IMR-90 (cell line): ENCODE measurements around the gene TIMM29. TPM values are rescaled to one million over a fixed set of nuclear protein-coding genes. Genes with fewer than 3 reads are reported as not detected.
A peak's percentile ranks its signal among the peaks of the same experiment; 100 is the strongest.

Experiments used
- ATAC-seq: fragments of 200-7000 bp; cut with Tn5 transposase; 2 replicates; pipeline ENCODE4 v1.9.1; 2020; ENCODE audit warnings: low read depth, mild to moderate bottlenecking, moderate library complexity
- BruUV-seq: library from RNA; stranded (reverse); fragments of 400-500 nt; replicated peaks from 2 replicates; lab custom pipeline; 2021; lab: Mats Ljungman, UMichigan
- CTCF ChIA-PET: fragments of 300-600 bp; formaldehyde crosslinking; extraction: SDS; loops from one replicate; lab custom pipeline; 2021; ENCODE audit warnings: antibody characterized with exemption; lab: Yijun Ruan, JAX
- POLR2A ChIA-PET: fragments of 300-600 bp; sonication (Branson Sonifier 250); formaldehyde crosslinking; loops from one replicate; lab custom pipeline; 2022; ENCODE audit warnings: antibody characterized with exemption; ENCODE audit not compliant: unreplicated experiment; lab: Charles Lee
- DNase-seq: peaks from one replicate; pipeline ENCODE4 v3.0.0; 2013
- H2AFZ ChIP-seq: replicated peaks from 2 replicates; pipeline ENCODE3; 2013; ENCODE audit warnings: low read length, mild to moderate bottlenecking; ENCODE audit not compliant: poor library complexity
- H2AK5ac ChIP-seq: 2 replicates; pipeline ENCODE4 v1.6.1; 2013; ENCODE audit warnings: low read depth, low read length, inconsistent platforms
- H2AK9ac ChIP-seq: replicated peaks from 2 replicates; pipeline ENCODE3; 2013; ENCODE audit warnings: mild to moderate bottlenecking, low read depth, low read length, moderate library complexity; ENCODE audit not compliant: poor library complexity
- H2BK120ac ChIP-seq: 2 replicates; pipeline ENCODE4 v1.6.1; 2013; ENCODE audit warnings: low read depth, low read length, inconsistent platforms
- H2BK15ac ChIP-seq: 3 replicates; pipeline ENCODE4 v1.6.1; 2013; ENCODE audit warnings: low read depth, low read length, inconsistent platforms
- H2BK20ac ChIP-seq: 2 replicates; pipeline ENCODE4 v1.6.1; 2013; ENCODE audit warnings: low read depth, mild to moderate bottlenecking, inconsistent platforms, low read length, moderate library complexity
- H2BK5ac ChIP-seq: 2 replicates; pipeline ENCODE4 v1.6.1; 2013; ENCODE audit warnings: mild to moderate bottlenecking, low read depth, low read length, inconsistent platforms; ENCODE audit not compliant: poor library complexity, severe bottlenecking
- H3K14ac ChIP-seq: replicated peaks from 2 replicates; pipeline ENCODE4 v1.6.1; 2013; ENCODE audit warnings: low read depth, low read length, inconsistent platforms
- H3K18ac ChIP-seq: 2 replicates; pipeline ENCODE4 v1.6.1; 2013; ENCODE audit warnings: low read depth, low read length, control low read depth
- H3K23ac ChIP-seq: 2 replicates; pipeline ENCODE4 v1.6.1; 2013; ENCODE audit warnings: low read depth, low read length, inconsistent platforms
- H3K27ac ChIP-seq: 2 replicates; pipeline ENCODE4 v1.5.1; 2013; ENCODE audit warnings: mild to moderate bottlenecking, control low read depth, low read length; ENCODE audit not compliant: insufficient read depth
- H3K27me3 ChIP-seq: 2 replicates; pipeline ENCODE4 v1.6.1; 2013; ENCODE audit warnings: low read length; ENCODE audit not compliant: control insufficient read depth, insufficient read depth
- H3K36me3 ChIP-seq: 2 replicates; pipeline ENCODE4 v1.6.1; 2013; ENCODE audit warnings: low read length, mixed read lengths; ENCODE audit not compliant: control insufficient read depth, insufficient read depth
- H3K4ac ChIP-seq: 2 replicates; pipeline ENCODE4 v1.6.1; 2013; ENCODE audit warnings: low read depth, low read length, inconsistent platforms
- H3K4me1 ChIP-seq: 2 replicates; pipeline ENCODE4 v1.6.1; 2013; ENCODE audit warnings: low read length, mixed read lengths; ENCODE audit not compliant: control insufficient read depth, insufficient read depth
- H3K4me2 ChIP-seq: 2 replicates; pipeline ENCODE4 v1.6.1; 2013; ENCODE audit warnings: low read depth, mild to moderate bottlenecking, control low read depth, low read length, moderate library complexity
- H3K4me3 ChIP-seq: 2 replicates; pipeline ENCODE4 v1.5.1; 2013; ENCODE audit warnings: low read depth, mild to moderate bottlenecking, control low read depth, low read length, moderate library complexity; ENCODE audit not compliant: insufficient read depth
- H3K56ac ChIP-seq: 2 replicates; pipeline ENCODE4 v1.6.1; 2013; ENCODE audit warnings: low read length, inconsistent platforms; ENCODE audit not compliant: insufficient read depth; ENCODE audit errors: extremely low read depth
- H3K79me1 ChIP-seq, 2 experiments: 2 replicates each; pipeline ENCODE4 v1.6.1; 2013; ENCODE audit warnings: low read length in 2 of 2, inconsistent platforms in 1 of 2, low read depth in 1 of 2
- H3K9ac ChIP-seq: 2 replicates; pipeline ENCODE4 v1.6.1; 2013; ENCODE audit warnings: low read depth, low read length, control low read depth
- H3K9me1 ChIP-seq: 2 replicates; pipeline ENCODE4 v1.6.1; 2013; ENCODE audit warnings: low read length, inconsistent platforms; ENCODE audit not compliant: insufficient read depth
- H3K9me3 ChIP-seq: 2 replicates; pipeline ENCODE4 v1.6.1; 2013; ENCODE audit warnings: low read length; ENCODE audit not compliant: control insufficient read depth, insufficient read depth
- H4K20me1 ChIP-seq: 2 replicates; pipeline ENCODE4 v1.6.1; 2013; ENCODE audit warnings: low read length, inconsistent platforms; ENCODE audit not compliant: insufficient read depth
- H4K5ac ChIP-seq: 2 replicates; pipeline ENCODE4 v1.6.1; 2013; ENCODE audit warnings: mild to moderate bottlenecking, low read depth, low read length, control low read depth
- H4K8ac ChIP-seq, 2 experiments: 2 replicates each; pipeline ENCODE4 v1.6.1; 2013; ENCODE audit warnings: low read depth in 2 of 2, low read length in 2 of 2, control low read depth in 1 of 2, inconsistent platforms in 1 of 2
- H4K91ac ChIP-seq: 2 replicates; pipeline ENCODE4 v1.6.1; 2013; ENCODE audit warnings: low read depth, low read length, inconsistent platforms; ENCODE audit not compliant: insufficient read depth
- BHLHE40 ChIP-seq: fragments of 150-350 bp; IDR thresholded peaks from 2 replicates; pipeline ENCODE4 v1.6.1; 2016; ENCODE audit warnings: mild to moderate bottlenecking, low read depth, low read length
- CEBPB ChIP-seq: IDR thresholded peaks from 2 replicates; pipeline ENCODE4 v1.6.1; 2012; ENCODE audit warnings: low read depth, low read length, improper control_type of control experiment
- CHD1 ChIP-seq: IDR thresholded peaks from 2 replicates; pipeline ENCODE4 v1.6.1; 2012; ENCODE audit warnings: low read depth, low read length, improper control_type of control experiment
- FOS ChIP-seq: fragments of 150-350 bp; IDR thresholded peaks from 2 replicates; pipeline ENCODE4 v1.6.1; 2016; ENCODE audit warnings: low read depth, low read length
- MAFK ChIP-seq: IDR thresholded peaks from 2 replicates; pipeline ENCODE4 v1.6.1; 2012; ENCODE audit warnings: low read depth, low read length, improper control_type of control experiment
- MAZ ChIP-seq: IDR thresholded peaks from 2 replicates; pipeline ENCODE4 v1.6.1; 2012; ENCODE audit warnings: low read depth, mild to moderate bottlenecking, low read length, improper control_type of control experiment, moderate library complexity, borderline replicate concordance
- MXI1 ChIP-seq: IDR thresholded peaks from 2 replicates; pipeline ENCODE4 v1.6.1; 2012; ENCODE audit warnings: low read depth, mild to moderate bottlenecking, low read length, moderate library complexity, borderline replicate concordance
- NFE2L2 ChIP-seq: fragments of 150-350 bp; IDR thresholded peaks from 2 replicates; pipeline ENCODE4 v1.6.1; 2016; ENCODE audit warnings: low read depth, mild to moderate bottlenecking, low read length
- POLR2A ChIP-seq: IDR thresholded peaks from 2 replicates; pipeline ENCODE4 v1.6.1; 2012; ENCODE audit warnings: mild to moderate bottlenecking, low read depth, low read length
- RAD21 ChIP-seq: IDR thresholded peaks from 2 replicates; pipeline ENCODE4 v1.6.1; 2012; ENCODE audit warnings: low read length, improper control_type of control experiment
- SMC3 ChIP-seq: fragments of 150-350 bp; IDR thresholded peaks from 2 replicates; pipeline ENCODE4 v1.6.1; 2016; ENCODE audit warnings: low read depth, mild to moderate bottlenecking, antibody characterized with exemption, low read length, moderate library complexity
- WGBS, 2 experiments: methylation state at CpG; one replicate each; pipeline versions ENCODE4 v1.1.5 to v1.1.7; 2013; ENCODE audit warnings: missing lambda C conversion rate in 2 of 2; ENCODE audit not compliant: insufficient read length in 1 of 2; ENCODE audit errors: extremely low coverage in 2 of 2; 5-methylcytosine and 5-hydroxymethylcytosine counted together
- dilution Hi-C: fragments of 300-500 bp; cut with HindIII; formaldehyde crosslinking; loops from one replicate; pipeline ENCODE4 v1.14.3; 2018; ENCODE audit warnings: low sequenced_read_pairs; ENCODE audit not compliant: unreplicated experiment
- in situ Hi-C: fragments of 300-500 bp; cut with MboI; formaldehyde crosslinking; loops from 3 replicates; pipeline ENCODE4 v1.14.3; 2019; ENCODE audit warnings: low sequenced_read_pairs, inconsistent platforms, mixed read lengths
- intact Hi-C: fragments of 100-400 bp; cut with micrococcal nuclease; formaldehyde crosslinking; loops from 2 replicates; pipeline ENCODE4 v1.10.0; 2022
- polyA plus RNA-seq, 3 experiments: library from polyadenylated mRNA; depleted of rRNA; stranded (reverse); fragments of >200 nt; gene quantifications; 2 replicates each; pipeline ENCODE4 v1.2.3, GENCODE V29; 2012; ENCODE audit warnings: low replicate concordance in 1 of 3
- total RNA-seq: library from RNA; depleted of rRNA; stranded (reverse); fragments of >200 nt; gene quantifications from 2 replicates; pipeline ENCODE4 v1.2.3, GENCODE V29; 2012
- TF ChIP-seq, protein P1 (sequence below): fragments of 150-350 bp; IDR thresholded peaks from 2 replicates; pipeline ENCODE4 v1.6.1; 2017; ENCODE audit warnings: mild to moderate bottlenecking, antibody characterized with exemption, low read length, low read depth
- TF ChIP-seq, protein P2 (sequence below): conservative IDR thresholded peaks from 2 replicates; pipeline ENCODE4 v1.5.1; 2012; ENCODE audit warnings: mild to moderate bottlenecking, low read depth, low read length, improper control_type of control experiment

The TIMM29 gene
- total and polyA plus RNA-seq, 2 of the 4 experiments (the other 2 are of a cell fraction), result 9.3 to 13.4 TPM

DNA sequence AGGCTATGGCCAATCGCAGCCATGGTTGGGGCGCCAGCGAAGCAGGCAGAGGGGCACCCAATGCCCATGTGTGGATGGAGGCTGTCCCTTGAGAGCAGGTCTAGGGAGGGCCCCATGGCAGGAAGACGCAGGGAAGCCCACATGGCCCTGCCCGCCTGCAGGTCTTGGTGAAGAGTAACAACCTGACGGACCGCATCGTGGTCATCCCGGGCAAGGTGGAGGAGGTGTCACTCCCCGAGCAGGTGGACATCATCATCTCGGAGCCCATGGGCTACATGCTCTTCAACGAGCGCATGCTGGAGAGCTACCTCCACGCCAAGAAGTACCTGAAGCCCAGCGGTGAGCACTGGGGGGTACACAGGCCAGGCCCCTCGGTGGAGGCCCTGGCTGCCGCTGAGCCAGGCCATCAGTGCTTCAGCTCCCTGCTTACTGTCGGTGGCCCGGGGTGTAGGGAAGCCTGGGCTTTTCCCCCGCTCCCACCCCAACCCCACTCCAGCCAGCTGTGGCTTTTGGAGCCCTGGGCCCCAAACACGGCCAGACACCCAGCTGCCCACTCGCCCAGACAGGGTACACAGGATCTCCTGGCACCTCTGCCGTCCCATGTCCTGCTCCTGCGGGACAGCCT lies 14.8 kb upstream of the TIMM29 start:
- Histone ChIP-seq H4K20me1 (peaks cover 14% of the 10 kb centered on the region), H4K91ac (no peak overlapping the region), H3K9me3 (no peaks in the 10 kb centered on the region), H3K18ac (no peak overlapping the region), H3K14ac (no peak overlapping the region), H2AK9ac (peak overlapping the region; percentile 28), H2AK5ac (no peak overlapping the region), H3K79me1 (peaks cover 9 to 27% of the 10 kb centered on the region in 2 experiments; a peak in 3 of 4 replicates), H3K36me3 (peaks cover 46% of the 10 kb centered on the region), H4K8ac (no peak overlapping the region), H3K4me1 (peaks cover 12% of the 10 kb centered on the region), H2BK5ac (no peak overlapping the region), H3K4me3 (no peak overlapping the region), H3K9me1 (no peaks in the 10 kb centered on the region), H3K4ac (no peak overlapping the region), H2BK15ac (no peak overlapping the region), H3K27me3 (no peaks in the 10 kb centered on the region), H3K9ac (no peak overlapping the region), H2BK120ac (no peak overlapping the region), H2BK20ac (no peak overlapping the region), H3K23ac (no peak overlapping the region), H3K56ac (no peak overlapping the region), H3K4me2 (no peak overlapping the region), H4K5ac (no peak overlapping the region), H2AFZ (no peak overlapping the region), H3K27ac (no peak overlapping the region)
- ATAC-seq (no peak), DNase-seq (no peak)
- dilution Hi-C loops, result no loop called here
- POLR2A ChIA-PET, result no interaction called here
- TF ChIP-seq POLR2A, result no peak
- TF ChIP-seq NFE2L2, result no peak
- TF ChIP-seq, protein P1, sequence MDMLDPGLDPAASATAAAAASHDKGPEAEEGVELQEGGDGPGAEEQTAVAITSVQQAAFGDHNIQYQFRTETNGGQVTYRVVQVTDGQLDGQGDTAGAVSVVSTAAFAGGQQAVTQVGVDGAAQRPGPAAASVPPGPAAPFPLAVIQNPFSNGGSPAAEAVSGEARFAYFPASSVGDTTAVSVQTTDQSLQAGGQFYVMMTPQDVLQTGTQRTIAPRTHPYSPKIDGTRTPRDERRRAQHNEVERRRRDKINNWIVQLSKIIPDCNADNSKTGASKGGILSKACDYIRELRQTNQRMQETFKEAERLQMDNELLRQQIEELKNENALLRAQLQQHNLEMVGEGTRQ, result no peak
- no peak for TF ChIP-seq BHLHE40
- TF ChIP-seq FOS, result no peak
- TF ChIP-seq, protein P2, sequence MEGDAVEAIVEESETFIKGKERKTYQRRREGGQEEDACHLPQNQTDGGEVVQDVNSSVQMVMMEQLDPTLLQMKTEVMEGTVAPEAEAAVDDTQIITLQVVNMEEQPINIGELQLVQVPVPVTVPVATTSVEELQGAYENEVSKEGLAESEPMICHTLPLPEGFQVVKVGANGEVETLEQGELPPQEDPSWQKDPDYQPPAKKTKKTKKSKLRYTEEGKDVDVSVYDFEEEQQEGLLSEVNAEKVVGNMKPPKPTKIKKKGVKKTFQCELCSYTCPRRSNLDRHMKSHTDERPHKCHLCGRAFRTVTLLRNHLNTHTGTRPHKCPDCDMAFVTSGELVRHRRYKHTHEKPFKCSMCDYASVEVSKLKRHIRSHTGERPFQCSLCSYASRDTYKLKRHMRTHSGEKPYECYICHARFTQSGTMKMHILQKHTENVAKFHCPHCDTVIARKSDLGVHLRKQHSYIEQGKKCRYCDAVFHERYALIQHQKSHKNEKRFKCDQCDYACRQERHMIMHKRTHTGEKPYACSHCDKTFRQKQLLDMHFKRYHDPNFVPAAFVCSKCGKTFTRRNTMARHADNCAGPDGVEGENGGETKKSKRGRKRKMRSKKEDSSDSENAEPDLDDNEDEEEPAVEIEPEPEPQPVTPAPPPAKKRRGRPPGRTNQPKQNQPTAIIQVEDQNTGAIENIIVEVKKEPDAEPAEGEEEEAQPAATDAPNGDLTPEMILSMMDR, result no peak
- TF ChIP-seq MAFK, result no peak
- no peak for TF ChIP-seq RAD21
- no peak for TF ChIP-seq MAZ
- no peak for TF ChIP-seq CEBPB
- no peak for TF ChIP-seq CHD1
- no peak for TF ChIP-seq MXI1
- TF ChIP-seq SMC3, result no peak
- in situ Hi-C loops, result no loop called here
- WGBS, 2 experiments, result 98% methylated on average over 8 of the region's 24 CpGs; no CpG with 5 or more reads in 1 of the 2 experiments
- CTCF ChIA-PET, result no interaction called here
- BruUV-seq, result no TSS peak
- intact Hi-C loops, result no loop called here
